ENCODE measurements around the gene TEK.

The TEK gene

GRCh38 chr9:27258662-27259061 lies 149.6 kb downstream of the TEK start:
- Histone ChIP-seq H3K27me3 (ENCODE audit: control insufficient read depth, insufficient read depth, low read length) (no peaks in the 10 kb centered on the region), H3K4me1 (ENCODE audit: control insufficient read depth, insufficient read depth, low read length) (peaks cover 6% of the 10 kb centered on the region), H3K36me3 (ENCODE audit: control insufficient read depth, insufficient read depth, low read length) (no peaks in the 10 kb centered on the region), H3K4me3 (ENCODE audit: low read depth, low read length) (no peak overlapping the region), H3K9ac (ENCODE audit: low read depth, low read length) (no peak overlapping the region), H3K9me3 (ENCODE audit: control insufficient read depth, insufficient read depth, low read length) (no peaks in the 10 kb centered on the region)

GRCh38 chr9:27260789-27261516 lies 151.9 kb downstream of the TEK start:
- no peaks in the 10 kb centered on the region for H3K27me3 ChIP-seq (ENCODE audit: control insufficient read depth, insufficient read depth, low read length)
- H3K4me3 ChIP-seq (ENCODE audit: low read depth, low read length), result no peak overlapping the region

GRCh38 chr9:27261517-27262211 lies 152.6 kb downstream of the TEK start:
- Histone ChIP-seq H3K9ac (ENCODE audit: low read depth, low read length) (no peak overlapping the region), H3K4me3 (ENCODE audit: low read depth, low read length) (no peak overlapping the region), H3K27me3 (ENCODE audit: control insufficient read depth, insufficient read depth, low read length) (no peaks in the 10 kb centered on the region), H3K4me1 (ENCODE audit: control insufficient read depth, insufficient read depth, low read length) (peaks cover 6% of the 10 kb centered on the region), H3K36me3 (ENCODE audit: control insufficient read depth, insufficient read depth, low read length) (no peaks in the 10 kb centered on the region), H3K9me3 (ENCODE audit: control insufficient read depth, insufficient read depth, low read length) (no peaks in the 10 kb centered on the region)

More at GRCh38 chr9:27260789-27261516, 151.9 kb downstream of the TEK start:
- H3K9me3 ChIP-seq (ENCODE audit: control insufficient read depth, insufficient read depth, low read length), result no peaks in the 10 kb centered on the region
- H3K36me3 ChIP-seq (ENCODE audit: control insufficient read depth, insufficient read depth, low read length), result no peaks in the 10 kb centered on the region
- H3K4me1 ChIP-seq (ENCODE audit: control insufficient read depth, insufficient read depth, low read length), result peaks cover 6% of the 10 kb centered on the region
- no peak overlapping the region for H3K9ac ChIP-seq (ENCODE audit: low read depth, low read length)

- Histone ChIP-seq H3K4me1 (ENCODE audit: control insufficient read depth, insufficient read depth, low read length) (peaks cover 3% of the 10 kb centered on the region), H3K9ac (ENCODE audit: low read depth, low read length) (no peak overlapping the region), H3K27me3 (ENCODE audit: control insufficient read depth, insufficient read depth, low read length) (no peaks in the 10 kb centered on the region), H3K9me3 (ENCODE audit: control insufficient read depth, insufficient read depth, low read length) (no peaks in the 10 kb centered on the region), H3K4me3 (ENCODE audit: low read depth, low read length) (no peak overlapping the region), H3K36me3 (ENCODE audit: control insufficient read depth, insufficient read depth, low read length) (no peaks in the 10 kb centered on the region)
Observed at GRCh38 chr9:27272103-27272502, 163.1 kb downstream of the TEK start.

- Histone ChIP-seq H3K9ac (ENCODE audit: low read depth, low read length) (no peak overlapping the region), H3K27me3 (ENCODE audit: control insufficient read depth, insufficient read depth, low read length) (no peaks in the 10 kb centered on the region), H3K4me3 (ENCODE audit: low read depth, low read length) (no peak overlapping the region), H3K36me3 (ENCODE audit: control insufficient read depth, insufficient read depth, low read length) (no peaks in the 10 kb centered on the region), H3K4me1 (ENCODE audit: control insufficient read depth, insufficient read depth, low read length) (peaks cover 3% of the 10 kb centered on the region), H3K9me3 (ENCODE audit: control insufficient read depth, insufficient read depth, low read length) (no peaks in the 10 kb centered on the region)
Observed at GRCh38 chr9:27273186-27273585, 164.2 kb downstream of the TEK start.

GRCh38 chr9:27276193-27277030 lies 167.4 kb downstream of the TEK start:
- Histone ChIP-seq H3K9ac (ENCODE audit: low read depth, low read length) (no peak overlapping the region), H3K4me3 (ENCODE audit: low read depth, low read length) (no peak overlapping the region), H3K36me3 (ENCODE audit: control insufficient read depth, insufficient read depth, low read length) (no peaks in the 10 kb centered on the region)

GRCh38 chr9:27278374-27278773 lies 169.3 kb downstream of the TEK start:
- no peak overlapping the region for H3K9ac ChIP-seq (ENCODE audit: low read depth, low read length)
- no peak overlapping the region for H3K4me3 ChIP-seq (ENCODE audit: low read depth, low read length)
- H3K9me3 ChIP-seq (ENCODE audit: control insufficient read depth, insufficient read depth, low read length), result no peaks in the 10 kb centered on the region
- peaks cover 3% of the 10 kb centered on the region for H3K4me1 ChIP-seq (ENCODE audit: control insufficient read depth, insufficient read depth, low read length)
- H3K36me3 ChIP-seq (ENCODE audit: control insufficient read depth, insufficient read depth, low read length), result no peaks in the 10 kb centered on the region
- no peaks in the 10 kb centered on the region for H3K27me3 ChIP-seq (ENCODE audit: control insufficient read depth, insufficient read depth, low read length)

More at GRCh38 chr9:27276193-27277030, 167.4 kb downstream of the TEK start:
- peaks cover 3% of the 10 kb centered on the region for H3K4me1 ChIP-seq (ENCODE audit: control insufficient read depth, insufficient read depth, low read length)
- H3K9me3 ChIP-seq (ENCODE audit: control insufficient read depth, insufficient read depth, low read length), result no peaks in the 10 kb centered on the region
- H3K27me3 ChIP-seq (ENCODE audit: control insufficient read depth, insufficient read depth, low read length), result no peaks in the 10 kb centered on the region

GRCh38 chr9:27279611-27280010 lies 170.6 kb downstream of the TEK start:
- H3K4me3 ChIP-seq (ENCODE audit: low read depth, low read length), result no peak overlapping the region
- no peaks in the 10 kb centered on the region for H3K36me3 ChIP-seq (ENCODE audit: control insufficient read depth, insufficient read depth, low read length)
- H3K9me3 ChIP-seq (ENCODE audit: control insufficient read depth, insufficient read depth, low read length), result no peaks in the 10 kb centered on the region
- H3K27me3 ChIP-seq (ENCODE audit: control insufficient read depth, insufficient read depth, low read length), result no peaks in the 10 kb centered on the region
- H3K9ac ChIP-seq (ENCODE audit: low read depth, low read length), result no peak overlapping the region
- peaks cover 3% of the 10 kb centered on the region for H3K4me1 ChIP-seq (ENCODE audit: control insufficient read depth, insufficient read depth, low read length)
